ENCODE results near the gene GUCA1A. TPM values are rescaled to one million over a fixed set of nuclear protein-coding genes. Genes with fewer than 3 reads are reported as not detected.

GUCA1A gene
- total RNA-seq = under 1 TPM in 1 of 4 donors, not detected in 3; 0.83 TPM

DNA sequence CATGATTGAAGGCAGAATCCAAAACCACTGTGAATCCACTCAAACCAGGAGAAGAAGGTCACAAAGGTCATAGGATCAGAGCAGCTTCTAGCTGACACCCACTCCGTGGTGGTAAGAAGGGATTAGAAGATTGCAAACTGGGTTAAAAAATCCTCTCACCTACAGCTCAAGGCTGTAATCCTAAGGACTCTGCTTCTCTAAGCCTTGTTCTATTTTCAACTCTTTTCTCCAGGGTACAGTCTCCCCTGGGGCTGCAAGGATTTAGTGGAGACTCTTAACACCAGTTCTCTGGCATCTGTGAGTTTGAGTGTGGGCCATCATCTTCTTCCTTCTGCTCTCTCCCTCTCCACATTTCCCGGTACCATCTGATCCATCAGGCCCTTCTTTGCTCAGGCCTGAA is at the start of gene GUCA1A:
GUCA1A (plus strand) TSS at position 264 of the 400 bp plus-strand sequence. CDS start 250 bp downstream, outside the sequence.
- Histone ChIP-seq H3K27ac (no peak within 1 kb of the TSS), H3K4me3 (no peak within 1 kb of the TSS), H3K9me3 (no peaks in the 10 kb centered on the region), H3K27me3 (no peaks in the 10 kb centered on the region), H3K4me1 (no peaks in the 10 kb centered on the region), H3K36me3 (no peaks in the 10 kb centered on the region)
- intact Hi-C loops (cut with DNase I; ENCODE audit: low total_unique reads) = no loop called here
- DNase-seq = no peak
- TF ChIP-seq, protein P1, sequence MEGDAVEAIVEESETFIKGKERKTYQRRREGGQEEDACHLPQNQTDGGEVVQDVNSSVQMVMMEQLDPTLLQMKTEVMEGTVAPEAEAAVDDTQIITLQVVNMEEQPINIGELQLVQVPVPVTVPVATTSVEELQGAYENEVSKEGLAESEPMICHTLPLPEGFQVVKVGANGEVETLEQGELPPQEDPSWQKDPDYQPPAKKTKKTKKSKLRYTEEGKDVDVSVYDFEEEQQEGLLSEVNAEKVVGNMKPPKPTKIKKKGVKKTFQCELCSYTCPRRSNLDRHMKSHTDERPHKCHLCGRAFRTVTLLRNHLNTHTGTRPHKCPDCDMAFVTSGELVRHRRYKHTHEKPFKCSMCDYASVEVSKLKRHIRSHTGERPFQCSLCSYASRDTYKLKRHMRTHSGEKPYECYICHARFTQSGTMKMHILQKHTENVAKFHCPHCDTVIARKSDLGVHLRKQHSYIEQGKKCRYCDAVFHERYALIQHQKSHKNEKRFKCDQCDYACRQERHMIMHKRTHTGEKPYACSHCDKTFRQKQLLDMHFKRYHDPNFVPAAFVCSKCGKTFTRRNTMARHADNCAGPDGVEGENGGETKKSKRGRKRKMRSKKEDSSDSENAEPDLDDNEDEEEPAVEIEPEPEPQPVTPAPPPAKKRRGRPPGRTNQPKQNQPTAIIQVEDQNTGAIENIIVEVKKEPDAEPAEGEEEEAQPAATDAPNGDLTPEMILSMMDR (IDR thresholded peaks at IDR 0.05) = no peak
- TF ChIP-seq POLR2A (IDR thresholded peaks at IDR 0.05) = no peak

DNA sequence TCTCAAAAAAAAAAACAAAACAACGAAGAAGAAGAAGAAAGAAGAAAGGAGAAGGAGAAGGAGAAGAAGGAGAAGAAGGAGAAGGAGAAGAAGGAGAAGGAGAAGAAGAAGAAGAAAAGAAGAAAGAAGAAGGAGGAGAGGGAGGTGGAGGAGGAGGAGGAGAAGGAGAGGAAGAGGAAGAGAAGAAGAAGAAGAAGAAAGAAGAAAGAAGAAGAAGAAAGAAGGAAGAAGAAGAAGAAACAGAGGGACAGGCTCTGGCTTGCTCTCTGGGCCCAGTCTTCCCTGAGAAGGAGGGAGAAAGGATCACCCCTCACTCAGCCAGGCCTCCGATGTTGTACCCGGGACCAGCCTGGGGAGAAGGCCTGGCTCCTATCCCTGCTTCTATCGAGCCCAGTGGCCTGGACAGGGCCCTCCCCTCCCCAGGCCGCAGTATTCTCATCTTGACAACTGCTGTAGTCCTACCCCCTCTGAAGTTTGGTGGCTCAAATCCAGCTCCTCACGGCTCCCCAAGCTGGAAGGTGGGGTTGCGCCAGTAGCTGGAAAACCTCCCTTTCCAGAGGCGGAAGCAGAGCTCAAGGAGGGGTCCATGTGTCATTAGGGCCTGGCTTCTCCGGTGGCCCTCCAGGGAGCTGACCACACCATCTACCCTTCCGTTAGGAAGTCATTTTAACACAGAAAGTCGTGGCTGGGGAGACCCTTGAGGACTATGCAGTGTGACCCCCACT is 49.6 kb upstream of the GUCA1A start:
- intact Hi-C loops (cut with DNase I; ENCODE audit: low total_unique reads) = no loop called here
- TF ChIP-seq, protein P1 (IDR thresholded peaks at IDR 0.05) = no peak
- TF ChIP-seq POLR2A (IDR thresholded peaks at IDR 0.05) = no peak
- H3K4me1 ChIP-seq = no peaks in the 10 kb centered on the region
- no peaks in the 10 kb centered on the region for H3K9me3 ChIP-seq
- H3K36me3 ChIP-seq = no peaks in the 10 kb centered on the region
- no peak overlapping the region for H3K4me3 ChIP-seq
- H3K27ac ChIP-seq = no peak overlapping the region
- DNase-seq = no peak
- H3K27me3 ChIP-seq = no peaks in the 10 kb centered on the region

DNA sequence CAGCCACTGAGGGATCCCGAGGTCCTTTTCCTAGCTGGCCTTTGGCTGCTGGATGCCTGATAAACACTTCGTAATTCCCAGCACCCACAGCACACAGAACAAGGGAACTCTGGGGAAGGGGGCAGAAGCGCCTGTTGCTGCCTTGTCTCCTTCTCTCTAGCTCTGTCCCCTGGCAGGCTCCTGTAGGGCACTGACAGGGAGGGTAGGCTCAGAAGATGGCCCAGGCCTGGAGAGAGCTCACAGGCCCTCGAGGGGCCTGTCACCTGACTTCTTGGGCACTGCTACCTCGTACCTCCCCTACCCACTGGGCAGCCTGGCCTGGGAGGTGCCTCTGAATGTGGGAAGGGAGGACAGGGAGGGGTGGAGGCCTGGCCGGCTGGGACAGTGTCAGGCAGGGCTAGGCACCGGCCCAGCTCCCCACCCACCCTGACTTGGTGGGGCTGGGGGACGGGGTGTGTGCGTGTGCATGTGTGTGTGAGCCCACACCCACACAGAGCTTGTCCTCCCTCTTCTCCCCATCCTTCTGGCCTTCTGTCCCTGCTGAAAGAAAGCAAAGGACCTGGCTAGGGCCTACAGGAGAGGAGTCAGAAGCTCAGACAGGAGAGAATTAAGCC is 48.8 kb upstream of the GUCA1A start:
- no peaks in the 10 kb centered on the region for H3K4me1 ChIP-seq
- H3K27me3 ChIP-seq = no peaks in the 10 kb centered on the region
- no peak overlapping the region for H3K27ac ChIP-seq
- DNase-seq = no peak
- no peaks in the 10 kb centered on the region for H3K9me3 ChIP-seq
- no peak overlapping the region for H3K4me3 ChIP-seq
- no peak for TF ChIP-seq POLR2A (IDR thresholded peaks at IDR 0.05)
- TF ChIP-seq, protein P1 (IDR thresholded peaks at IDR 0.05) = no peak
- intact Hi-C loops (cut with DNase I; ENCODE audit: low total_unique reads) = no loop called here
- no peaks in the 10 kb centered on the region for H3K36me3 ChIP-seq

DNA sequence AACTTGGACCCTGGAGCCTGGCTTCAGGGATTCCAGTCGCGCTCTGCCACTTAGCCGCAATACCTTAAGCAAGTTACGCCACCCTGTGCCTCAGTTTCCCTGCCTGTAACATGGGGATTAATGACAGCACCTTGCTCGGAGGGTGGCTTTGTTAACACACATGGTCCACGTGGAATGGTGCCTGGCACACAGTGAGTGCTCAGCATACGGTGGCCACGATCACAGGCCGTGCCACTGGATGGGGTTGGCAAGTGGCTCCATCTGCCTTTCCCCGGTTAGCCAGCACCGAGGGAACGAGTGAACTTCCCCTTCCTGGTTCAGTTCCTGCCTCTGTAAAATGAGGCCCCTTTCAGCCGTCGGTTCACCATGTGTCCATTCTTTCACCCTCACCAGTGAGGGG is 47.9 kb upstream of the GUCA1A start:
- TF ChIP-seq, protein P1 (IDR thresholded peaks at IDR 0.05) = no peak
- no peak for TF ChIP-seq POLR2A (IDR thresholded peaks at IDR 0.05)
- DNase-seq = no peak
- Histone ChIP-seq H3K9me3 (no peaks in the 10 kb centered on the region), H3K4me1 (no peaks in the 10 kb centered on the region), H3K4me3 (no peak overlapping the region), H3K27me3 (no peaks in the 10 kb centered on the region), H3K36me3 (no peaks in the 10 kb centered on the region), H3K27ac (no peak overlapping the region)
- intact Hi-C loops (cut with DNase I; ENCODE audit: low total_unique reads) = no loop called here

DNA sequence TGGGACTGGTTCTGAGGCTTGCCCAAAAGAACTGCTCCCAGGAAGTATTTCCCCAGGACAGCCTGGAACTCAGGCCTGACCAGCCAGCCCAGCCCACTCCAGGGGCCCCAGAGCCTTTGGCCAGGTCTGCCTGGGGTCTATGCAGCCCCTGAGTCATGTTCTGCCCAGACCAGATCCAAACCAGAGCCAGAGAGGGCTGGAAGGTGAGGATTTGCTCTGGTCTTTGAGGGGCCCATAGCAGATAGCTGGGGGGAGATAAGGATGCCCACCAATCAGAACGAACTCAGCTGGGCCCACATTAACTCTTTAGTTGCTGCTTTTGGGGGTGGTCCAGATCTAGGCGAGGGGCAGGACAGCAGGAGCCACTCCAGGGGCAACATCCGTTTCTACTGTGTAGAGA is 47.5 kb upstream of the GUCA1A start:
- H3K9me3 ChIP-seq = no peaks in the 10 kb centered on the region
- H3K27ac ChIP-seq = no peak overlapping the region
- no peak for DNase-seq
- TF ChIP-seq, protein P1 (IDR thresholded peaks at IDR 0.05) = no peak
- no peak for TF ChIP-seq POLR2A (IDR thresholded peaks at IDR 0.05)
- no peak overlapping the region for H3K4me3 ChIP-seq
- intact Hi-C loops (cut with DNase I; ENCODE audit: low total_unique reads) = no loop called here
- no peaks in the 10 kb centered on the region for H3K4me1 ChIP-seq
- no peaks in the 10 kb centered on the region for H3K36me3 ChIP-seq
- no peaks in the 10 kb centered on the region for H3K27me3 ChIP-seq
